ENCODE measurements around the gene CDH12.
"Not testable (repeated sequence)": the region's sequence is repeated elsewhere in the genome, so short reads cannot be mapped to it uniquely, and the experiment has no call there.

Gene CDH12

DNA sequence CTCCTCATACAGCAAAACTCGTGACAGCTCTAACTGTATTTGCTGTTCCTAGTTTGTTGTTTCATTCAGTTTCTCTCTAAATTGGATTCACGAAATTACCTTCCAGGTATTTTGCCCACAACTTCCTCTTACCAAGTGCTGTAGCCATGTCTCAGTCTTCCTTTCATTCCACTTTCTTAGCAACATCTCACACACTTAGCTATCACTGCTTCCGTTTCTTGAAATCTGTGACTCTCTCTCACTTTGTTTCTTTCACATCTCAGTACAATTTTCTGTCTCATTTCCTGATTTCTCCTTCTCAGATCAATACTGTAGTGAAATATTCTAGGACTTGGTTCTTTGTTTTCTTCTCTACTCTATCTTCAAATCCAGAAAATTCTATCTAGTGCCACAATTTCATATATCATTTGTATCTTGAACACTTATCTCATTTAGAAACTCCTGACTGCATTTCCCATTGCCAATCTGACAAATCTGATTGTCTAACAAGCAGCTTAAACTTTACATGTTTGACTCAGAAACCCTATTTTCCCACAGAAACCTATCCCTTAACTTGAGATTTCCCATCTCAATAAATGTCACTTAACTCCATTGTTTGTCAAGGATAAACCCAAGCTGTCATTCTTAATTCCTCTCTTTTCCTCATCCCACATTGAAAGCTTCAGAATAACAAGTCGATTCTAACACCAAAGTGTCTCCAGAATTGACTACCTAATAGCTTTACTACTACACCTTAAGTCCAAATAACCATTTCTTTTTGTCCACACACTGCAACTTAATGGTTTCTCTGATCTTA lies 303.1 kb downstream of the CDH12 start:
- DNase-seq = no peak

DNA sequence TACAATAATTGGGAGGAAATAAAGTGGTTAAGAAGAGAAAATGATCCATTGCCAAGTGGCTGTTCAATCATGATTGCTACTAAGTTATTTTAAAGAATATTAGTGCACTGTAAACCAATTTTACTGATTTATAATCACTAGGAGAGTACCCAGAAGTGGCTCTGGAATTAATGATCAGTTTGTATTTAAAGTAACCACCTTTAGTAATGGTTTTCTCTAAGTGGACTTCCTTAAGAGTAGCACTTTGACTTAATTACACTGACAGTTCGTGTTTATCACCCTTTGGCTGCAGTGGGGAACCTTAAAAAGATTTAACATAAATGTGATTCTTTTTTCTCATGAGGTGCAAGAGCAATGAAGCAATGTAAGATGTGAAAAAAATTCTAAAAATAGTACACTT lies 310.8 kb downstream of the CDH12 start:
- peak; percentile 52 for DNase-seq

DNA sequence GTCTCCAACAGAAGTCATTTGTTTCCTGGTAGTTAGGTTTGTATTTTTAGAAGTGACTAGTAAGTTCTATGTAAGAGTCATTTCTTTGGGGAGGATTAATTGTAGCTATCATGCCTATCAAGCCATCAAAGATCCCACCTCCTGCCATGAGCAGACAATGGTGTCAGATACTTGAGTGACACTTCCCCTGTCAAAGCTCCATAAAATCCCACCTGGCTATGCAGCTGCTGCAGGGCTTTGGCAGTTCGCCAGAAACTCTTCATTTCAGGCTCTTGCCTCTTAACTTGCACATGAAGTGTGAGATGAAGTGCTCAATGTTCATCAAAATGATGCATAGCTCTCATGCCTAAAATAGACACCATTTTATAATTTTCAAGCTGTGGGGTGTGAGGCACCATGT lies 312.1 kb downstream of the CDH12 start:
- DNase-seq = peak; percentile 96

GRCh38 chr5:22539762-22540161 lies 313.4 kb downstream of the CDH12 start:
- DNase-seq = no peak

DNA sequence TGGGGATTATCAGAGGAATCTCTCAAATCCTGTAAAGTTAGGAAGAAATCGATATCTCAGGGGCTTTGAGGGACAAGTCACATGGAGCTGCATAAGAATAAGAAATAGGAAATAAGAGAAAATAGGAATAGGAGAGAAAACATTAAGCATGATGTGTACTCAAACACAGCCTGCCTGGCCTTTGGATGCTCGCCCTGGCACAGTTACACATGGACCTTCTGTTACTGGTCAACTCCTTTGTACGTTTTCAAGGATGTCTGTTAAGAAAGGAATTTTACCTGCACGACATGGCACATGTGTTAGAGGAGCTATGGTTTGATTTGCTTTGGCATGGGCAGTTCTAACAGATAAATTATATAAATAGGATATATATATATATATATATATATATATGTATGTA lies 321.2 kb downstream of the CDH12 start:
- DNase-seq = no peak

GRCh38 chr5:22521521-22521920 lies 331.6 kb downstream of the CDH12 start:
- DNase-seq = no peak

- not testable (repeated sequence) for DNase-seq
These were observed 336.6 kb downstream of the CDH12 start for GRCh38 chr5:22516497-22516896.

DNA sequence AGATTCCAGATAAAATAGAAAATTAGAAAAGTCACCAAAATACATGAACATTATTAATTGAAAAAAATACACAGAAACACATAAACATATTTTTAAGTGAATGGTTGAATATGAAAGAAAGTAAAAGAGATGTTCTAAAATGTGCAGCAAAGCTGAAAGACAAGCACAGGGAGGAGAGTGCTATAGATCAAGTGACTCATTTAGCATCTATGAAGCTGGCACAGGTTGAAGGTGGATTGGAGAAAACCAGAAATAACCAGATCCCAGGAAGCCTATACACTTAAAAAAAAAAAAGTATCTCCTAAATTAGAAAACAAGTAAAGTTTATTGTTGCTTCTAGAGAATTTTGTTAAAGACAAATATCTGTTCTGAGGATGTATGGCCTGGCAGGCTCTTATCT lies 338.9 kb downstream of the CDH12 start:
- no peak for DNase-seq

- no peak for DNase-seq
These were observed 347.3 kb downstream of the CDH12 start for GRCh38 chr5:22505891-22506290.

GRCh38 chr5:22504411-22504810 lies 348.7 kb downstream of the CDH12 start:
- no peak for DNase-seq

DNA sequence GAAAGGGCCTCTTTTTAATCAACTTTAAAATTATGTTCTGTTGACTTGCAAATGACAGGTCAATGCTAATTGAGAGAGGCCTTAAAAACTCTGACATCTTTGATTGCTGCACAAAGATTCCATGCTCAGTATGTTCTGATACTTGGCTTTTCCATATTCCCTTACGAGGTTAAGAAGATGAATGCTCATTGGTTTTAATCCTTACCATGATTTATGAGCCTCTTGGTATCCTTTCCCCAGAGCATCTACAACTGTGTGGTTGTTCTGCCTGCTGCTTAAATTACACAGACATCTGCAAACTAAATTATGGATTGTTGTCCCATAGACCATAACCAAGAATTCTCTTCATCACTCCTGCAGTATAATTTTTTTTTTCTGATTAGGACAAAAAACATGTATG lies 352.6 kb downstream of the CDH12 start:
- DNase-seq = no peak

- DNase-seq = no peak
These were observed 356.5 kb downstream of the CDH12 start for GRCh38 chr5:22496666-22497065.

- DNase-seq = no peak
These were observed 358.0 kb downstream of the CDH12 start for GRCh38 chr5:22495016-22495720.

DNA sequence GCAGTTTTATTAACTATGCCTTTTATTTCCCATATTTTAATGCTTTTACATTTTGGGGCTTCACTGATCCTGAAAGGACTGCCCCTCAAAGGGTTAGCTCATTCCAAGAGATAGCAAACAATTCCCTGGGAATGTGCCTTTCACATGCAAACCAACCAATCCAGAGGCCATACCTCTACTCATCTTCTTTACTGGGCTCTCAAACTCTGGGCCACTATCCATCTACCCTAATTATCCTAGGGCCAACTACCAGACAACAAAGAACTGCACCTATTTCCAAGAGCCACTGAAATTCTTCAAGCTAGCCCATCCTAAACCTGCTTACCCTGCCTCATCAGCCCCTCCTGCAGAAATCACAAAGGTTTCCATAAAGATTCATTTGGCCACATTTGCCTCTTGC lies 364.7 kb downstream of the CDH12 start:
- DNase-seq = no peak

GRCh38 chr5:22480305-22480704 lies 372.8 kb downstream of the CDH12 start:
- DNase-seq = no peak

GRCh38 chr5:22473886-22474285 lies 379.3 kb downstream of the CDH12 start:
- no peak for DNase-seq

GRCh38 chr5:22471154-22471553 lies 382.0 kb downstream of the CDH12 start:
- DNase-seq = no peak

GRCh38 chr5:22470408-22470807 lies 382.7 kb downstream of the CDH12 start:
- no peak for DNase-seq

DNA sequence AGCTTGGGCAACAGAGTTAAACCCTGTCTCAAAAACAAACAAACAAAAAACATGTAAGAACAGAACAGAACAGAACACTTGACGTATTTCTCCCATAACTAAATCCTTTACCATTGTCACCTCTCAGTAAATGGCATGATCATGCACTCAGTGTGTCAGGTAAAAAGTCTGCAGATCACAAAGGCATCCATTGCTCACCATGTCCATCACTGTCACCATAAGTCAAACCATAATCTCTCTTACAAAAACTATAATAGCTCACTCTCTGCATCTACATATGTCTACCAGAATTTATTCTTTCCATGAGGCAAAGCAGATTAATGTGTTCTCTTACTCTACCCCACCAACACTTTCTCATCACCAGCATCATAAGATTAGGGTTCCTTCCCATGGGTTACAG lies 387.5 kb downstream of the CDH12 start:
- no peak for DNase-seq

- DNase-seq = no peak
These were observed 388.0 kb downstream of the CDH12 start for GRCh38 chr5:22465177-22465576.

DNA sequence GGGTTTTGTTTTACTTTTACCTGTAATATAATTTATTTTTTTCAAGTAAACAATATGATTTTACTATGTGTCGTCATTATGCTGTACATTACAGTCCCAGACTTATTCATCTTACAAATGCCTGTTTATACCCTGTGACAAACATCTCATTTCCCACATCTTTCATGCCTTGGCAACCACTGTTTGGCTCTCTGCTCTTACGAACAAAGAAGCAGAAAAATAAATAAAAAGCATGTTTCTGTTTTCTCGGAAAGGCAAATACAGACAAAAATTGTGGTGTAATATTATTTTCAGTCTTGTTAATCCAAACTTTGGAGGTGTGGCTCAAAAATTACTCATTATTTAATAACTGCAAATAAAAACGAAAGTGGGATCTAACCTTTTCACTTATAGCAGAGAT lies 393.0 kb downstream of the CDH12 start:
- DNase-seq = no peak

- no peak for DNase-seq
These were observed 420.2 kb downstream of the CDH12 start for GRCh38 chr5:22432905-22433304.

DNA sequence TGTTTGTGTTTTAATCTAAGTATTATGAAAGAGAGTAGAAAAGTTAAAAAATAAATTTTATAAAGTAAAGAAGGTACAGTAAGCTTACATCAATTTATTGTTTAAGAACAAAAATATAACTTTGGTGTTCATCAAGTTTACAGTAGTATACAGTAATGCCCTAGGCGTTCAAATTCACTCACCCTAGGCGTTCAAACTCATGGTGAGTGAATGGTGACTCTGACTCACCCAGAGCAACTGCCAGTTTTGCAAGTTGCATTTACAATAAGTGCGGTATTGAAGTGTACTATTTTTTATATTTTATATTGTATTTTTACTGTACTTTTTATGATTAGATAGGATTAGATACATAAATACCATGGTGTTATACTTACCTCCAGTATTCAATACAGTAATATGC lies 421.3 kb downstream of the CDH12 start:
- DNase-seq = no peak

GRCh38 chr5:22431406-22431805 lies 421.7 kb downstream of the CDH12 start:
- DNase-seq = no peak

All from NCI-H748 treated with DMSO at 0.1 percent for 48 hours (cell line).